Daoy (cell line): ENCODE data around the gene SPDYE2B. TPM values are rescaled to one million over a fixed set of nuclear protein-coding genes. Genes with fewer than 3 reads are reported as not detected.
"Not testable (repeated sequence)": the region's sequence is repeated elsewhere in the genome, so short reads cannot be mapped to it uniquely, and the experiment has no call there.

Experiments
- DNase-seq: peaks from one replicate; pipeline ENCODE4 v3.0.0-alpha.2; 2015; ENCODE audit warnings: low read depth
- total RNA-seq: library from RNA; depleted of rRNA; stranded (reverse); fragments of >200 nt; shearing (Covaris generic); gene quantifications from 2 replicates; pipeline ENCODE4 v1.2.3, GENCODE V29; 2014; rRNA removed

SPDYE2B gene
- not detected in 2 replicates for total RNA-seq

GRCh38 chr7:102649924-102650323, at the start of gene SPDYE2B:
SPDYE2B (plus strand) TSS chr7:102650319; CDS start chr7:102652349, 2,030 bp downstream.
- not testable (repeated sequence) for DNase-seq

- DNase-seq = not testable (repeated sequence)
Measured at GRCh38 chr7:102602317-102602716, 47.8 kb upstream of the SPDYE2B start.

- DNase-seq = not testable (repeated sequence)
Measured at GRCh38 chr7:102604431-102605145, 45.5 kb upstream of the SPDYE2B start.

- not testable (repeated sequence) for DNase-seq
Measured at GRCh38 chr7:102606848-102607247, 43.3 kb upstream of the SPDYE2B start.

- not testable (repeated sequence) for DNase-seq
Measured at GRCh38 chr7:102609734-102610133, 40.4 kb upstream of the SPDYE2B start.

- not testable (repeated sequence) for DNase-seq
Measured at GRCh38 chr7:102610441-102610840, 39.7 kb upstream of the SPDYE2B start.

GRCh38 chr7:102611013-102611674, 39.0 kb upstream of the SPDYE2B start:
- DNase-seq = not testable (repeated sequence)

- DNase-seq = peak; percentile 53
Measured at GRCh38 chr7:102611675-102612325, 38.3 kb upstream of the SPDYE2B start.

- not testable (repeated sequence) for DNase-seq
Measured at GRCh38 chr7:102613575-102614345, 36.4 kb upstream of the SPDYE2B start.

- not testable (repeated sequence) for DNase-seq
Measured at GRCh38 chr7:102614346-102614697, 35.8 kb upstream of the SPDYE2B start.

GRCh38 chr7:102614873-102615272, 35.2 kb upstream of the SPDYE2B start:
- DNase-seq = not testable (repeated sequence)

- DNase-seq = not testable (repeated sequence)
Measured at GRCh38 chr7:102615930-102616329, 34.2 kb upstream of the SPDYE2B start.

- DNase-seq = peak; percentile 44
Measured at GRCh38 chr7:102616507-102617125, 33.5 kb upstream of the SPDYE2B start, which contains the start of gene RASA4. RASA4 (minus strand) TSS chr7:102616756; CDS start chr7:102616689, 67 bp downstream.

GRCh38 chr7:102618122-102618521, 32.0 kb upstream of the SPDYE2B start:
- DNase-seq = peak; percentile 2

GRCh38 chr7:102627271-102627904, 22.7 kb upstream of the SPDYE2B start:
- DNase-seq = not testable (repeated sequence)

- not testable (repeated sequence) for DNase-seq
Measured at GRCh38 chr7:102630622-102631021, 19.5 kb upstream of the SPDYE2B start.

- DNase-seq = not testable (repeated sequence)
Measured at GRCh38 chr7:102634299-102634698, 15.8 kb upstream of the SPDYE2B start.

- not testable (repeated sequence) for DNase-seq
Measured at GRCh38 chr7:102635354-102635753, 14.8 kb upstream of the SPDYE2B start.

GRCh38 chr7:102636956-102637355, 13.2 kb upstream of the SPDYE2B start:
- DNase-seq = not testable (repeated sequence)

GRCh38 chr7:102638848-102639247, 11.3 kb upstream of the SPDYE2B start:
- DNase-seq = peak; percentile 6

GRCh38 chr7:102642691-102643090, 7.4 kb upstream of the SPDYE2B start, which contains the start of gene UPK3BL1:
UPK3BL1 (minus strand) TSS chr7:102642791; CDS start chr7:102642741, 50 bp downstream.
- not testable (repeated sequence) for DNase-seq
